ENCODE measurements around the gene EPS8L2. TPM values are rescaled to one million over a fixed set of nuclear protein-coding genes. Genes with fewer than 3 reads are reported as not detected.

EPS8L2 gene
- total and polyA plus RNA-seq, 2 of the 8 experiments (the other 6 are each of a cell fraction or from before 2014, with no cell fraction given): 38.5 to 57.0 TPM

- H3K4ac ChIP-seq (replicated peaks; ENCODE audit: insufficient read length, low read depth, low read length): no peak overlapping the region
- no peak overlapping the region for H2BK20ac ChIP-seq (ENCODE audit: low read length)
- no peak overlapping the region for H3K56ac ChIP-seq (replicated peaks; ENCODE audit: insufficient read length, low read depth, low read length)
- H3K79me2 ChIP-seq (ENCODE audit: control insufficient read depth in 1 of 2, insufficient read depth in 2 of 2, low read length in 2 of 2): peaks cover under 1 to 1% of the 10 kb centered on the region in 2 experiments; a peak in 2 of 4 replicates
- no peak overlapping the region for H3K18ac ChIP-seq (ENCODE audit: extremely low read depth, low read length)
- 0 out of 2 replicates have a peak, but pooled peaks cover 2% of the 10 kb centered on the region for H3K79me1 ChIP-seq (ENCODE audit: low read depth, low read length)
- no peak overlapping the region for H2AFZ ChIP-seq (ENCODE audit: low read length)
- no peak overlapping the region for H2AK5ac ChIP-seq (ENCODE audit: low read depth, low read length)
- H4K8ac ChIP-seq (ENCODE audit: extremely low read depth, insufficient read depth, low read length): 0 out of 2 replicates have a peak overlapping the region, but pooled peaks have one; percentile 57
- 0 out of 2 replicates have a peak overlapping the region, but pooled peaks have one; percentile 17 for H2BK12ac ChIP-seq (ENCODE audit: low read depth, low read length)
- no peaks in the 10 kb centered on the region for H3K27me3 ChIP-seq (replicated peaks in 1 of 4; ENCODE audit: control insufficient read depth in 3 of 4, extremely low read depth in 1 of 4, insufficient read depth in 3 of 4, low read length in 3 of 4)
- no peak overlapping the region for H4K5ac ChIP-seq (ENCODE audit: insufficient read length, low read depth, low read length)
- H2BK5ac ChIP-seq (ENCODE audit: low read depth, low read length): no peak overlapping the region
- WGBS, 2 experiments (ENCODE audit: extremely low coverage in 1 of 2, insufficient coverage in 1 of 2, insufficient read length in 1 of 2, insufficient replicate concordance in 2 of 2, low coverage in 1 of 2, low lambda C conversion rate in 2 of 2, missing lambda C conversion rate in 1 of 2): 91% methylated on average over 7 of the region's 7 CpGs; no CpG with 5 or more reads in 1 of the 2 experiments
- no peak overlapping the region for H3K9ac ChIP-seq (replicated peaks in 1 of 4; ENCODE audit: extremely low read depth in 1 of 4, low read depth in 3 of 4, low read length in 3 of 4)
- ChIA-PET POLR2A (ENCODE audit: partially characterized antibody) (interaction anchor here (1.1 to 1.3 kb wide), 2 partner anchors 27 to 48 kb away, joined by 3 read pairs; partner anchors contain the start of gene TALDO1), CTCF (ENCODE audit: partially characterized antibody) (interaction anchor here (0.6 to 4.9 kb wide), 7 partner anchors 20 to 63 kb away, joined by 3 to 37 read pairs (median 3); no protein-coding TSS in a partner anchor)
- H3K4me1 ChIP-seq (replicated peaks in 1 of 4; ENCODE audit: control insufficient read depth in 3 of 4, insufficient read depth in 4 of 4, low read length in 3 of 4): peaks cover 0 to 14% (median 6%) of the 10 kb centered on the region in 4 experiments; a peak in 6 of 7 replicates
- H3K36me3 ChIP-seq (ENCODE audit: control insufficient read depth in 2 of 4, insufficient read depth in 4 of 4, low read length in 3 of 4): no peaks in the 10 kb centered on the region
- H3K14ac ChIP-seq (ENCODE audit: insufficient read length): no peak overlapping the region
- no peak overlapping the region for H3K4me2 ChIP-seq (ENCODE audit: insufficient read depth in 1 of 2, low read depth in 2 of 2, low read length in 2 of 2)
- H3K27ac ChIP-seq (ENCODE audit: low read depth, low read length): no peak overlapping the region
- H3K23ac ChIP-seq (ENCODE audit: insufficient read length): no peak overlapping the region
- H2BK120ac ChIP-seq (replicated peaks; ENCODE audit: low read depth, low read length): no peak overlapping the region
- no peak overlapping the region for H3K4me3 ChIP-seq (ENCODE audit: extremely low read depth in 1 of 4, insufficient read depth in 2 of 4, low read depth in 3 of 4, low read length in 4 of 4)
- no peak overlapping the region for H4K91ac ChIP-seq (replicated peaks; ENCODE audit: insufficient read length, low read length)
- H2BK15ac ChIP-seq (ENCODE audit: low read length): no peak overlapping the region
- FAIRE-seq (no peak), DNase-seq (ENCODE audit: low read depth in 1 of 2, low spot score in 2 of 2) (no peak)
- H3K9me3 ChIP-seq (ENCODE audit: insufficient read depth in 2 of 2, low read depth in 1 of 2, low read length in 1 of 2): peaks cover 0 to 2% of the 10 kb centered on the region in 2 experiments; a peak in 1 of 4 replicates
- peaks cover 1 to 4% of the 10 kb centered on the region in 2 experiments for H4K20me1 ChIP-seq (replicated peaks in 1 of 2; ENCODE audit: control insufficient read depth in 1 of 2, insufficient read depth in 2 of 2, low read length in 2 of 2)
- H3K23me2 ChIP-seq (ENCODE audit: low read depth, low read length): peaks cover 5% of the 10 kb centered on the region; the same call in 1 of the 2 replicates
- TF ChIP-seq SAP30 (IDR thresholded peaks at IDR 0.05; ENCODE audit: insufficient read depth, insufficient replicate concordance, low read length) (no peak), CTBP2 (IDR thresholded peaks at IDR 0.05; ENCODE audit: borderline replicate concordance, insufficient read depth, insufficient read length, low read length) (no peak), RXRA (IDR thresholded peaks at IDR 0.05; ENCODE audit: insufficient read depth, low read depth, low read length) (no peak), CBX8 (IDR thresholded peaks at IDR 0.05; ENCODE audit: borderline replicate concordance, low read depth, low read length) (no peak), SP2 (IDR thresholded peaks at IDR 0.05; ENCODE audit: low read length) (no peak), SUZ12 (IDR thresholded peaks at IDR 0.05; ENCODE audit: low read length) (no peak), JUN (IDR thresholded peaks at IDR 0.05; ENCODE audit: low read depth, low read length) (no peak), SRF (IDR thresholded peaks at IDR 0.05; ENCODE audit: low read depth, low read length) (no peak), EZH2 (IDR thresholded peaks at IDR 0.05; ENCODE audit: low read depth, low read length, severe bottlenecking) (no peak), SP1 (IDR thresholded peaks at IDR 0.05; ENCODE audit: low read depth, low read length) (no peak), TBP (IDR thresholded peaks at IDR 0.05; ENCODE audit: low read depth, low read length) (no peak), RBBP5 (IDR thresholded peaks at IDR 0.05; ENCODE audit: borderline replicate concordance, low read depth, low read length) (no peak)
- TF ChIP-seq, protein P1, sequence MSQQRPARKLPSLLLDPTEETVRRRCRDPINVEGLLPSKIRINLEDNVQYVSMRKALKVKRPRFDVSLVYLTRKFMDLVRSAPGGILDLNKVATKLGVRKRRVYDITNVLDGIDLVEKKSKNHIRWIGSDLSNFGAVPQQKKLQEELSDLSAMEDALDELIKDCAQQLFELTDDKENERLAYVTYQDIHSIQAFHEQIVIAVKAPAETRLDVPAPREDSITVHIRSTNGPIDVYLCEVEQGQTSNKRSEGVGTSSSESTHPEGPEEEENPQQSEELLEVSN (IDR thresholded peaks at IDR 0.05): no peak
Observed at GRCh38 chr11:699116-699508, 6.9 kb upstream of the EPS8L2 start.

All from H1 (cell line).